Fibroblast of the aortic adventitia (primary cell): ENCODE results near the gene SEMA4A. TPM values are rescaled to one million over a fixed set of nuclear protein-coding genes. Genes with fewer than 3 reads are reported as not detected.
A peak's percentile ranks its signal among the peaks of the same experiment; 100 is the strongest.
"Not testable (repeated sequence)": the region's sequence is repeated elsewhere in the genome, so short reads cannot be mapped to it uniquely, and the experiment has no call there.

Experiments used
- DNase-seq: peaks from one replicate; pipeline ENCODE4 v3.0.0-alpha.2; 2010; ENCODE audit warnings: low read depth
- H3K4me3 ChIP-seq: 2 replicates; pipeline ENCODE4 v1.5.1; 2011; ENCODE audit warnings: low read depth, mild to moderate bottlenecking, control low read depth, low read length, moderate library complexity
- CTCF ChIP-seq: IDR thresholded peaks from 2 replicates; pipeline ENCODE4 v1.5.1; 2011; ENCODE audit warnings: mild to moderate bottlenecking, low read length, control low read depth, inconsistent platforms; ENCODE audit not compliant: insufficient read depth
- total RNA-seq: library from RNA; depleted of rRNA; stranded (reverse); fragments of >200 nt; gene quantifications from 2 replicates; pipeline ENCODE4 v1.2.3, GENCODE V29; 2012; ENCODE audit warnings: low replicate concordance

The SEMA4A gene
- total RNA-seq, 1 donor = 1.4 TPM

- DNase-seq = no peak
- TF ChIP-seq CTCF = no peak
- peak overlapping the region; percentile 64 for H3K4me3 ChIP-seq
These were observed 31.9 kb upstream of the SEMA4A start for GRCh38 chr1:156121457-156121856.

- no peak for TF ChIP-seq CTCF
- DNase-seq = no peak
- peak overlapping the region; percentile 66 for H3K4me3 ChIP-seq
These were observed 31.3 kb upstream of the SEMA4A start for GRCh38 chr1:156122086-156122485.

- peak overlapping the region; percentile 66 for H3K4me3 ChIP-seq
- peak; percentile 90 for DNase-seq
- TF ChIP-seq CTCF = no peak
These were observed 30.6 kb upstream of the SEMA4A start for GRCh38 chr1:156122519-156123355.

GRCh38 chr1:156123356-156124196, 29.8 kb upstream of the SEMA4A start:
- peak overlapping the region; percentile 66 for H3K4me3 ChIP-seq
- TF ChIP-seq CTCF = peak; percentile 45
- peak; percentile 98 for DNase-seq

- peak; percentile 58 for DNase-seq
- TF ChIP-seq CTCF = no peak
- peak overlapping the region; percentile 17 for H3K4me3 ChIP-seq
These were observed 28.6 kb upstream of the SEMA4A start for GRCh38 chr1:156124557-156125483.

GRCh38 chr1:156125544-156125943, 27.8 kb upstream of the SEMA4A start:
- DNase-seq, H3K4me3 ChIP-seq: not testable (repeated sequence)
